Activated CD4-positive, alpha-beta T cell treated with anti-CD3 and anti-CD28 coated beads for 36 hours (primary cell): ENCODE results near the gene TNFSF4. TPM values are rescaled to one million over a fixed set of nuclear protein-coding genes. Genes with fewer than 3 reads are reported as not detected.

Experiments
- ATAC-seq: fragments of 200-7000 bp; cut with Tn5 transposase; one replicate; pipeline ENCODE4 v1.10.0; 2021; ENCODE audit warnings: mild to moderate bottlenecking, moderate library complexity
- CTCF ChIA-PET: fragments of 350-600 bp; sonication (Branson Sonifier 250); formaldehyde crosslinking; loops from one replicate; lab custom pipeline; 2021; ENCODE audit warnings: antibody characterized with exemption; lab: Charles Lee
- POLR2A ChIA-PET: fragments of 350-600 bp; sonication (Branson Sonifier 250); formaldehyde crosslinking; loops from one replicate; lab custom pipeline; 2021; ENCODE audit warnings: antibody characterized with exemption, inconsistent platforms; lab: Charles Lee
- DNase-seq: peaks from one replicate; pipeline ENCODE4 v3.0.0-alpha.2; 2020
- H3K27ac Mint-ChIP-seq: one replicate; pipeline ENCODE4 v1.8.0; 2021; ENCODE audit warnings: mixed read lengths
- H3K27me3 Mint-ChIP-seq: one replicate; pipeline ENCODE4 v1.8.0; 2021; ENCODE audit warnings: mixed read lengths
- H3K36me3 Mint-ChIP-seq: one replicate; pipeline ENCODE4 v1.8.0; 2021; ENCODE audit warnings: low read depth, mixed read lengths
- H3K4me1 Mint-ChIP-seq: one replicate; pipeline ENCODE4 v1.8.0; 2021; ENCODE audit warnings: mixed read lengths
- H3K4me3 Mint-ChIP-seq: one replicate; pipeline ENCODE4 v1.8.0; 2021; ENCODE audit warnings: mild to moderate bottlenecking, moderate library complexity, mixed read lengths
- H3K9me3 Mint-ChIP-seq: one replicate; pipeline ENCODE4 v1.8.0; 2021; ENCODE audit warnings: low read depth, mixed read lengths
- intact Hi-C, 2 experiments: fragments of 100-400 bp; cut with DNase I in 1 of 2; cut with micrococcal nuclease in 1 of 2; formaldehyde crosslinking; loops; one replicate each; pipeline versions ENCODE4 v1.14.2 to v1.15.1; 2022 to 2024; cut with DNase I, micrococcal nuclease
- total RNA-seq, 2 experiments: library from RNA; stranded (reverse); gene quantifications; one replicate each; pipeline ENCODE4 v1.2.3, GENCODE V29; 2021

TNFSF4 gene
- under 1 TPM; 0.33 to 0.41 TPM for total RNA-seq

GRCh38 chr1:173206816-173207568 lies at the start of gene TNFSF4:
Gene TNFSF4, minus strand, starts transcription at chr1:173207331. Its CDS starts 155 bp downstream, at chr1:173207176.
- H3K27me3 Mint-ChIP-seq = peaks cover 26% of the 10 kb centered on the region
- ATAC-seq (peak; percentile 63), DNase-seq (peak; percentile 56)
- ChIA-PET POLR2A (interaction anchor here (0.7 to 1.0 kb wide), 2 partner anchors 312 to 1759 kb away, joined by 3 read pairs; no protein-coding TSS in a partner anchor), CTCF (interaction anchor here (1.0 to 13.3 kb wide), 2 partner anchors 362 to 463 kb away, joined by 3 to 150 read pairs; no protein-coding TSS in a partner anchor)
- H3K36me3 Mint-ChIP-seq = no peaks in the 10 kb centered on the region
- peaks cover 36% of the 10 kb centered on the region for H3K4me1 Mint-ChIP-seq
- no peak within 1 kb of the TSS for H3K27ac Mint-ChIP-seq
- intact Hi-C loops = loop anchor here (1.0 to 5.0 kb wide), 6 partner anchors 90 to 462 kb away; no protein-coding TSS in a partner anchor
- no peaks in the 10 kb centered on the region for H3K9me3 Mint-ChIP-seq
- H3K4me3 Mint-ChIP-seq = peak within 1 kb of the TSS; percentile 37

GRCh38 chr1:173255214-173255813 lies 48.2 kb upstream of the TNFSF4 start:
- DNase-seq (peak; percentile 22), ATAC-seq (no peak)
- Mint-ChIP-seq H3K9me3 (peaks cover 6% of the 10 kb centered on the region), H3K27me3 (no peaks in the 10 kb centered on the region), H3K36me3 (peaks cover 2% of the 10 kb centered on the region), H3K27ac (no peak overlapping the region), H3K4me1 (no peaks in the 10 kb centered on the region), H3K4me3 (no peak overlapping the region)
- intact Hi-C loops = loop anchor here (5.0 to 10.0 kb wide), 2 partner anchors 149 to 152 kb away; no protein-coding TSS in a partner anchor
- ChIA-PET POLR2A (no interaction called here), CTCF (interaction anchor here (0.5 to 1.6 kb wide), 9 partner anchors 10 to 264 kb away, joined by 3 to 6 read pairs (median 3); no protein-coding TSS in a partner anchor)

- ATAC-seq (no peak), DNase-seq (no peak)
- no peak overlapping the region for H3K4me3 Mint-ChIP-seq
- no peaks in the 10 kb centered on the region for H3K36me3 Mint-ChIP-seq
- no peaks in the 10 kb centered on the region for H3K4me1 Mint-ChIP-seq
- ChIA-PET CTCF (interaction anchor here (0.8 to 1.8 kb wide), 5 partner anchors 9 to 525 kb away, joined by 3 to 4 read pairs (median 4); no protein-coding TSS in a partner anchor), POLR2A (no interaction called here)
- no peaks in the 10 kb centered on the region for H3K9me3 Mint-ChIP-seq
- intact Hi-C loops = loop anchor here in 1 of 2 experiments (10.0 kb wide), 1 partner anchor 152 kb away; no protein-coding TSS in a partner anchor
- no peak overlapping the region for H3K27ac Mint-ChIP-seq
- H3K27me3 Mint-ChIP-seq = no peaks in the 10 kb centered on the region
Measured at GRCh38 chr1:173253046-173253445, 45.9 kb upstream of the TNFSF4 start.

GRCh38 chr1:173249349-173249748 lies 42.2 kb upstream of the TNFSF4 start:
- Mint-ChIP-seq H3K27me3 (no peaks in the 10 kb centered on the region), H3K36me3 (peaks cover 3% of the 10 kb centered on the region), H3K27ac (no peak overlapping the region), H3K9me3 (peaks cover 1% of the 10 kb centered on the region), H3K4me1 (no peaks in the 10 kb centered on the region), H3K4me3 (no peak overlapping the region)
- ChIA-PET CTCF (interaction anchor here (1.0 kb wide), 1 partner anchor 10 kb away, joined by 3 read pairs; no protein-coding TSS in a partner anchor), POLR2A (no interaction called here)
- DNase-seq (no peak), ATAC-seq (no peak)
- intact Hi-C loops = no loop called here

- Mint-ChIP-seq H3K9me3 (peaks cover 6% of the 10 kb centered on the region), H3K4me3 (no peak overlapping the region), H3K4me1 (no peaks in the 10 kb centered on the region), H3K27me3 (no peaks in the 10 kb centered on the region), H3K36me3 (peaks cover 3% of the 10 kb centered on the region), H3K27ac (no peak overlapping the region)
- ATAC-seq (no peak), DNase-seq (no peak)
- ChIA-PET CTCF (no interaction called here), POLR2A (no interaction called here)
- intact Hi-C loops = no loop called here
Measured at GRCh38 chr1:173248247-173248940, 41.3 kb upstream of the TNFSF4 start.

- ChIA-PET CTCF (no interaction called here), POLR2A (no interaction called here)
- peaks cover 20% of the 10 kb centered on the region for H3K9me3 Mint-ChIP-seq
- intact Hi-C loops = no loop called here
- H3K27me3 Mint-ChIP-seq = no peaks in the 10 kb centered on the region
- ATAC-seq (no peak), DNase-seq (no peak)
- H3K4me3 Mint-ChIP-seq = no peak overlapping the region
- H3K27ac Mint-ChIP-seq = no peak overlapping the region
- H3K4me1 Mint-ChIP-seq = no peaks in the 10 kb centered on the region
- H3K36me3 Mint-ChIP-seq = peaks cover 12% of the 10 kb centered on the region
Measured at GRCh38 chr1:173245892-173246291, 38.8 kb upstream of the TNFSF4 start.

GRCh38 chr1:173243300-173243699 lies 36.2 kb upstream of the TNFSF4 start:
- CTCF ChIA-PET = interaction anchor here (1.6 kb wide), 1 partner anchor 34 kb away, joined by 3 read pairs; no protein-coding TSS in a partner anchor
- ATAC-seq (no peak), DNase-seq (no peak)
- Mint-ChIP-seq H3K27me3 (no peaks in the 10 kb centered on the region), H3K36me3 (peaks cover 12% of the 10 kb centered on the region), H3K9me3 (peaks cover 24% of the 10 kb centered on the region), H3K27ac (no peak overlapping the region), H3K4me1 (no peaks in the 10 kb centered on the region), H3K4me3 (no peak overlapping the region)
- intact Hi-C loops = no loop called here
- POLR2A ChIA-PET = no interaction called here

GRCh38 chr1:173241528-173242347 lies 34.6 kb upstream of the TNFSF4 start:
- no peak overlapping the region for H3K27ac Mint-ChIP-seq
- H3K36me3 Mint-ChIP-seq = peaks cover 12% of the 10 kb centered on the region
- ATAC-seq (no peak), DNase-seq (no peak)
- CTCF ChIA-PET = no interaction called here
- H3K9me3 Mint-ChIP-seq = peaks cover 27% of the 10 kb centered on the region
- intact Hi-C loops = no loop called here
- no peak overlapping the region for H3K4me3 Mint-ChIP-seq
- H3K4me1 Mint-ChIP-seq = no peaks in the 10 kb centered on the region
- H3K27me3 Mint-ChIP-seq = no peaks in the 10 kb centered on the region
- POLR2A ChIA-PET = no interaction called here

- Mint-ChIP-seq H3K4me3 (no peak overlapping the region), H3K4me1 (no peaks in the 10 kb centered on the region), H3K36me3 (peaks cover 12% of the 10 kb centered on the region), H3K27ac (no peak overlapping the region), H3K9me3 (peaks cover 27% of the 10 kb centered on the region), H3K27me3 (no peaks in the 10 kb centered on the region)
- ATAC-seq (no peak), DNase-seq (no peak)
- CTCF ChIA-PET = no interaction called here
- POLR2A ChIA-PET = no interaction called here
- intact Hi-C loops = no loop called here
Measured at GRCh38 chr1:173240609-173241008, 33.5 kb upstream of the TNFSF4 start.

- no peaks in the 10 kb centered on the region for H3K4me1 Mint-ChIP-seq
- H3K9me3 Mint-ChIP-seq = peaks cover 26% of the 10 kb centered on the region
- H3K36me3 Mint-ChIP-seq = peaks cover 9% of the 10 kb centered on the region
- POLR2A ChIA-PET = no interaction called here
- intact Hi-C loops = no loop called here
- no peak overlapping the region for H3K27ac Mint-ChIP-seq
- CTCF ChIA-PET = no interaction called here
- no peaks in the 10 kb centered on the region for H3K27me3 Mint-ChIP-seq
- no peak overlapping the region for H3K4me3 Mint-ChIP-seq
- ATAC-seq (no peak), DNase-seq (no peak)
Measured at GRCh38 chr1:173239058-173239457, 31.9 kb upstream of the TNFSF4 start.
